KOPT-K1 (cell line): ENCODE results near the gene RGMA.
"Not testable (repeated sequence)": the region's sequence is repeated elsewhere in the genome, so short reads cannot be mapped to it uniquely, and the experiment has no call there.

ENCODE experiments used
- H3K27ac ChIP-seq: fragments of 200-600 bp; sonication (generic); 2 replicates; pipeline ENCODE4 v1.5.1; 2016; ENCODE audit warnings: antibody characterized with exemption, mild to moderate bottlenecking, low read depth, low read length; ENCODE audit not compliant: poor library complexity, severe bottlenecking
- H3K36me3 ChIP-seq: fragments of 200-600 bp; sonication (generic); 2 replicates; pipeline ENCODE4 v1.5.1; 2017; ENCODE audit warnings: antibody characterized with exemption, mild to moderate bottlenecking, low read length, moderate library complexity; ENCODE audit not compliant: insufficient read depth
- H3K9me3 ChIP-seq: fragments of 200-600 bp; sonication (generic); 2 replicates; pipeline ENCODE4 v1.5.1; 2017; ENCODE audit warnings: antibody characterized with exemption, low read length, mild to moderate bottlenecking; ENCODE audit not compliant: insufficient read depth, poor library complexity, severe bottlenecking

Gene RGMA

DNA sequence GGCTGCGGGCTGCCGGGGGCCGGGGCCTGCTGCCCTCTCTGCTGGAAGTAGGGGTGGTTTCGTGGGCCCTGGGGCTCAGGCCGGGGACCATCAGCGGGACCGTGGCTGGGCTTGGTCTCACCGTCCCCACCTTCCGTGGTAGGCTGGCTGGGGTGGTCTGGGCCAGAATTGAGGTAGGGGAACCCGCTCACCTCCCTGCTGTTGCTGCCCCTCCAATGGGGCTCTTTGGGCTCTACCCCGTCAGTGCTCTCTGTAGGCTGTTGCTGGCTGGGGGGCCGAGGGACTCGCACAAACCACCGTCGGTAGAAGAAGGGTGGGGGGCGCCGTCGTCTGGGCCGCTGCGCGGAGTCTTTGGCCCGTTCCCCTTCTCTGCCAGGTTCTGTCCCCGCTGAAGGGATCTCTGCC lies 23.4 kb downstream of the RGMA start:
- Histone ChIP-seq H3K9me3 (no peaks in the 10 kb centered on the region), H3K27ac (no peak overlapping the region), H3K36me3 (no peaks in the 10 kb centered on the region)

- Histone ChIP-seq H3K36me3 (no peaks in the 10 kb centered on the region), H3K9me3 (no peaks in the 10 kb centered on the region), H3K27ac (no peak overlapping the region)
These were observed 25.0 kb downstream of the RGMA start for GRCh38 chr15:93063796-93064690.

GRCh38 chr15:93063262-93063671 lies 25.7 kb downstream of the RGMA start:
- Histone ChIP-seq H3K36me3 (no peaks in the 10 kb centered on the region), H3K27ac (no peak overlapping the region), H3K9me3 (no peaks in the 10 kb centered on the region)

DNA sequence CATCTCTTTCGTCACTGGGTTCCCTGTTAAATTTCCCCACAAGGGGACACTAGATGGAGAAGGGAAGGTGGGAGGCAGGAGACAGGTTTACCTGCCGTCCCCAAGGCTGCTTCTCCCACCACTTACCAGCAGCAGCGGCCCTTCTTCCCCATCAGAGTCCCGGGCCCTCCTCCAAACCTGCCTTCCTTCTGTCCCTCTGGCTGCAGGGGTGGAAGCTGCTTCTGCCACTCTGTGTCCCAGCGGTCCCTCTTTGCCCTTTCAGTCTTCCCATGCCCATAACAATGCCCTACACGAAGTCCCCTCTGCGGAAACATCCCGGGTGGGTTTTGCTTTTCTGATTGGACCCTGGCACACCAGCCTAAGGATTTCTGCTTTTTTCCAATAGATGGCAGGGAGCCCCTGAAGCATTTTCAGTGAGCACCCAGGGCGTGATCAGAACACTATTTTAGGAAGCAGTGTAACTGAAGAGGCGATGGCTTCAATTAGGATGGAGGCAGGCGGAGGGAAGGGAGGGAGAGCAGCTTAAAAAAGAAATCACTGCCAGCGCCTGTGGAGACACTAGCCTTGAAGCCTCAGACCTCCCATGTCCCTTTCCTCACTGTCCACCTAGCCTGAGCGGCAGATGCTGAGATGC lies 26.3 kb downstream of the RGMA start:
- not testable (repeated sequence) for H3K36me3 ChIP-seq, H3K27ac ChIP-seq, H3K9me3 ChIP-seq

DNA sequence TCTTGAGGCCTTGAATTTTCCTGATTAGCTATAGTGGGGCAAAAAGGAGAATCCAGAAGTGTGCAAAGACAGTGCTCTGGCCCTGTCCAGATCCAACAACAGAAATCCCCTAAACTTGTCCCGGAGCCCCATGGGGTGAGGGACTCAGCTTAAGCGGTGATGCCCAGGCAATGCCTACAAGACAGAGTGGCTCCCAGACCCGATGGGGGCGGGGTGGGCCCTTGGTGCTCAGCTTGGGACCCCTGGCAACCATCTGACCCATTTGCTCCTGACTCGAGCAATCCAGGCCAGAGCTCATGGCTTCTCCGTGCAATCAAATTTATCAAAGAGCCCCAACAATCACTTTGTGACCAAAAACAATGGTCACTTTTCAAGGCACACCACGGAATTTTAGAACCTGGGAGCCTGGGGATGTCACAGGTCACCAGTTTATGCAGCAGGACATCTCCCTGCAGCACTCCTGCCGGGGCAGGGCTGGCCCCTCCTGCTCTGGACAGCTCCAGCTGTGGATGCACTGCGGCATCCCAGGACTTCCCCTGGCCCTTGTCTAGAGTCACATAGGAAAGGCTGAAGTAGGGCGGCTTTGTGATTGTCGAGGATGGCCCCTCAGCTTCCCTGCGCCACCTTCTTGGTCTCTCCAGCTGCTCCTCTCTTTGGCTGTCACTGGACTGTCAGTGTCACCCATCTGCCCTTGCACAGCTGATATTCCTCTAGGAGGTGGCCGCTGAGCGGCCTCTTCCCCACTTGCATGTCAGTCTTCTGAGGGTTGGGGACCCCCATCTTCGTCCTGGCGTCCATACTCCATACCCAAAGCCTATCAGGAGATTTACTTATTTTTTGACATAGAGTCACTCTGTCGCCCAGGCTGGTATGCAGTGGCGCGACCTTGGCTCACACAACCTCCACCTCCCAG lies 28.4 kb downstream of the RGMA start:
- Histone ChIP-seq H3K36me3 (no peaks in the 10 kb centered on the region), H3K9me3 (no peaks in the 10 kb centered on the region), H3K27ac (no peak overlapping the region)

DNA sequence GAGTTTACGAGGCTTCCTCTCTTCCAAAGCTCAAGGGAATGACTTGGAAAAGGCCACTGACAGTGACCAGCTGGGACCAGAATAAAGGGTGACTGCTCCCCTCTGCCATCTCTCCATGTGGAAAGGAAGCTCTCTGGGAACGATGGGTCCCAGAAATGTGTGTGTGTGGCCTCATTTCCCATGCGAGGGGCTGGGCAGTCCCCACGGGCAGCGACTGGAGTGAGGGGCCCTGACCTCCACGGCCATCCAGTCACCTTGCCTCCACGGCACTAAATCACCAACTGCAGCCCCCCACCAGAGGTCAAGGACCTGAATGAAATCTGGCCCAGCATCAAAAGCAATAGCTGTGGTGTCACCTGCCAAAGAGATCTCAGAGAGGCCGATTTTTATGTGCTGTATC lies 29.6 kb downstream of the RGMA start:
- Histone ChIP-seq H3K36me3 (no peaks in the 10 kb centered on the region), H3K9me3 (no peaks in the 10 kb centered on the region), H3K27ac (no peak overlapping the region)

- no peak overlapping the region for H3K27ac ChIP-seq
- no peaks in the 10 kb centered on the region for H3K36me3 ChIP-seq
- H3K9me3 ChIP-seq: no peaks in the 10 kb centered on the region
These were observed 30.0 kb downstream of the RGMA start for GRCh38 chr15:93058904-93059427.

DNA sequence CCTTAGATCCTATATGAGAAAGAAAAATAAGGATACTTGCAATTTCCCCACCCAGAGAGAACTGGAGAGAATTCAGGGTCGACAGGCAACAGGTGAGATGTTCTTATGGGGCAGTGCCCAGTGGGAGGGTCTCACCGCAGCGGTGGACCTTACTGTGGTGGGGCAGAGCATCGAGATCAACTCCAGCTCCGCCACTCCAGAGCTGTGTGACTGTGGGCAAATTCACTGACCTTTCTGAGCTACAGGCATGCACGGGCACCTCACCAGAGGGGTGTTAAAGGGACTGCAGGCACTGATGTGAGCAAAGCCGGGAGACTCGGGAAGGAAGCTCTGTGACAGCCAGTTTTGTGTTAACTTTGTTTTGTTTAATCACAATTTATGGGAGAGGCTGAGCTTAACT lies 30.9 kb downstream of the RGMA start:
- Histone ChIP-seq H3K9me3 (no peaks in the 10 kb centered on the region), H3K36me3 (no peaks in the 10 kb centered on the region), H3K27ac (no peak overlapping the region)

DNA sequence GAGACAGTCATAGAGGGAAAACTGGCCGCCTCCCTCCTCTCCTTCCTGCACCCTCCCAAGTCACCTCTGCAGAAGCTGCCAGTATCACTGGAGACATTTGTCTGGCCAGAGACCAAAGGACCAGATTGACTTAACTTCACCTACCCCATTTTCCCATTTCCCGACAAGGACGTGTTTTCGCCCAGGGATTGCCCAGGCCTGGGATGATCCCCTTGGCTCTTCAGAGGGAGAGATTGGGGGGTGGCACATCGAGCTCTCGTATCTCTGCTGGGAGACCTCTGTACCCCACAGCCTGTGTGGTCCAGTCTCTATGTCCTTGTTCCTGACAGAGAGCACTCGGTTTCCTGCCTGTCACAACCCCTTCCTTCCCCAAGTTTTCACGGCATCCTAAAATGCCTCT lies 31.4 kb downstream of the RGMA start:
- H3K27ac ChIP-seq: no peak overlapping the region
- no peaks in the 10 kb centered on the region for H3K36me3 ChIP-seq

GRCh38 chr15:93056836-93057235 lies 32.2 kb downstream of the RGMA start:
- no peaks in the 10 kb centered on the region for H3K9me3 ChIP-seq
- H3K36me3 ChIP-seq: no peaks in the 10 kb centered on the region
- no peak overlapping the region for H3K27ac ChIP-seq

More for the DNA sequence above, 31.4 kb downstream of the RGMA start:
- H3K9me3 ChIP-seq: no peaks in the 10 kb centered on the region

DNA sequence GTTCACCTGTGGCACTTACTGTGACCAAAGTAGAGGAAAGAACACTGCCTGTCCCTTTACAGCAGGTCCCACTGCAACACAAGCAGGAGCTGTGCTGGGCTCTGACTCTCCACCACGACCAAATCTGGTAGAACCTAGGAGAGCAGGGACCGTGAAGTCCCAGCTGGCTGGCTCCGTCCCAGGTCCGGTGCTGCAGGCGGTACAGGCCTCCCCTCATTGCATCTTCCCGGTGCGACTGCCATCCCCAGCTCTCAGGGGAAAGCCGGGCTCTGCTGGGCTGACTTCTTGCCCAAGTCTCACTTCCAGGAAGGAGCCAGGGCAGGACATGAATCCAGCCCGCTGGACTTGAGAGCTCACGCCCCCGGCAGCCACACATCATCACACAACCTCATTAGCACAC lies 33.8 kb downstream of the RGMA start:
- Histone ChIP-seq H3K36me3 (no peaks in the 10 kb centered on the region), H3K9me3 (no peaks in the 10 kb centered on the region), H3K27ac (no peak overlapping the region)

DNA sequence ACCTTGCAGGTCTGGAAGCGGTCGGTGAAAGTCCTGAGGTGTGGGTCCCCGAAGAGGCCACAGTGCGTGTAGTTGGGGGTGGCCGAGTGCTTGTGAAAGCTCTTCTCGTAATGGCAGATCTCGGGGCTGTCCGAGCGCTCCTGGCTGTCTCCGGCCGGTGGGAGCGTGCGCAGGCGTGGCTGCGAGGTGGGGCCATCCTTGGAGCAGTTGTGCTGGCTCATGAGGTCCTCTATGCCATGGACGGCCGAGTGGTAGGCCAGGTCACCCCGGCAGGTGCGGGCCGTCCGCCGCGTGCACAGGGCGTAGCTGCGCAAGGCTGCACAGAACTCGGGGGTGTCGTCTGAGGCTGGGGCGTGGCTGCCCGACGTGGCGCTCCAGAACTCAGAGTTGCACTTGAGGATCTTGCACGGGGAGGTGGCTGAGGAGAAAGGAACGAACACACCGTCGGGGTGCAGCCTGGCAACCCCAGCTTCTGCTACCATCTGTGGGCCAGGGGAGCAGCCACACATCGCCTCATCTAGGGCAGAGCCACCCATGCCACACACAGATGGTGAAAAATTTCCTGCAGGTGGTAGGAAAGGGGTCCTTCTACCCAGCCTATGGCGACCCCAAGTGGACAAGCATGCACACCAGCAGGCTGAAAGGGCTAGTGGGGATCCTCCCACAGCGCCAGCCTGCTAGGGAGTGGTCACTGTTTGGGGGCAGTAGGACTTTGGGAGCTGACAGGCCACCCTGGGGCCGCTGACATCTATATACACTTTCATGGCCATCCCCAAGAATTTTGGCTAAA lies 36.7 kb downstream of the RGMA start:
- no peak overlapping the region for H3K27ac ChIP-seq
- no peaks in the 10 kb centered on the region for H3K36me3 ChIP-seq
- no peaks in the 10 kb centered on the region for H3K9me3 ChIP-seq

- no peak overlapping the region for H3K27ac ChIP-seq
- no peaks in the 10 kb centered on the region for H3K9me3 ChIP-seq
- H3K36me3 ChIP-seq: no peaks in the 10 kb centered on the region
These were observed 37.5 kb downstream of the RGMA start for GRCh38 chr15:93051236-93052089.
